WTC11 (cell line): ENCODE data around the gene BTBD9. TPM values are rescaled to one million over a fixed set of nuclear protein-coding genes. Genes with fewer than 3 reads are reported as not detected.

Experiments used
- ATAC-seq: fragments of 200-7000 bp; cut with Tn5 transposase; 2 replicates; pipeline ENCODE4 v1.10.0; 2021; ENCODE audit warnings: mild to moderate bottlenecking, moderate library complexity
- CTCF ChIA-PET: fragments of 300-600 bp; sonication (Branson Sonifier 250); formaldehyde crosslinking; loops from one replicate; lab custom pipeline; 2021; ENCODE audit warnings: antibody characterized with exemption; lab: Charles Lee
- POLR2A ChIA-PET: fragments of 350-600 bp; sonication (Branson Sonifier 250); formaldehyde crosslinking; loops from one replicate; lab custom pipeline; 2021; ENCODE audit warnings: antibody characterized with exemption; lab: Charles Lee
- DNase-seq: peaks from one replicate; pipeline ENCODE4 v3.0.0; 2021; ENCODE audit warnings: low spot score
- H3K27ac Mint-ChIP-seq: 2 replicates; pipeline ENCODE4 v1.8.0; 2021; ENCODE audit warnings: mixed read lengths
- H3K27me3 Mint-ChIP-seq: 2 replicates; pipeline ENCODE4 v1.8.0; 2021; ENCODE audit warnings: low read depth, mild to moderate bottlenecking, moderate library complexity, mixed read lengths
- H3K36me3 Mint-ChIP-seq: 2 replicates; pipeline ENCODE4 v1.8.0; 2021; ENCODE audit warnings: mixed read lengths
- H3K4me1 Mint-ChIP-seq: 2 replicates; pipeline ENCODE4 v1.8.0; 2022; ENCODE audit warnings: mixed read lengths
- H3K4me3 Mint-ChIP-seq: 2 replicates; pipeline ENCODE4 v1.8.0; 2021; ENCODE audit warnings: mild to moderate bottlenecking, moderate library complexity, mixed read lengths
- H3K9me3 Mint-ChIP-seq: 2 replicates; pipeline ENCODE4 v1.8.0; 2021; ENCODE audit warnings: mixed read lengths
- AR ChIP-seq: fragments of 250-450 bp; sonication (Bioruptor Pico); IDR thresholded peaks from 2 replicates; pipeline ENCODE4 v1.9.0; 2021; ENCODE audit warnings: mild to moderate bottlenecking
- ATF6 ChIP-seq: sonication (generic); formaldehyde crosslinking; IDR thresholded peaks from 2 replicates; pipeline ENCODE4 v1.8.1; 2023; ENCODE audit warnings: mild to moderate bottlenecking, missing genetic modification reagents
- CTCF ChIP-seq: fragments of 200-600 bp; IDR thresholded peaks from 2 replicates; pipeline ENCODE4 v1.8.0; 2022; ENCODE audit warnings: antibody characterized with exemption
- E2F4 ChIP-seq: sonication (generic); formaldehyde crosslinking; IDR thresholded peaks from 2 replicates; pipeline ENCODE4 v1.8.1; 2022; ENCODE audit warnings: low read depth, mild to moderate bottlenecking, moderate library complexity, missing genetic modification reagents, borderline replicate concordance
- ERG ChIP-seq: fragments of 250-450 bp; sonication (Bioruptor Pico); IDR thresholded peaks from 2 replicates; pipeline ENCODE4 v1.8.0; 2021; ENCODE audit warnings: mild to moderate bottlenecking
- FOXP4 ChIP-seq: sonication (generic); formaldehyde crosslinking; IDR thresholded peaks from 2 replicates; pipeline ENCODE4 v1.8.0; 2022; ENCODE audit warnings: mild to moderate bottlenecking, missing genetic modification reagents
- GTF2I ChIP-seq: fragments of 250-450 bp; sonication (Bioruptor Pico); conservative IDR thresholded peaks from 2 replicates; pipeline ENCODE4 v1.4.0; 2021; ENCODE audit warnings: mild to moderate bottlenecking
- MLX ChIP-seq: sonication (generic); formaldehyde crosslinking; IDR thresholded peaks from 2 replicates; pipeline ENCODE4 v1.8.1; 2023; ENCODE audit warnings: mild to moderate bottlenecking, missing genetic modification reagents, moderate library complexity
- NR2C2 ChIP-seq: sonication (generic); formaldehyde crosslinking; IDR thresholded peaks from 2 replicates; pipeline ENCODE4 v1.8.0; 2022; ENCODE audit warnings: mild to moderate bottlenecking, missing genetic modification reagents
- STAT6 ChIP-seq: sonication (generic); formaldehyde crosslinking; conservative IDR thresholded peaks from 2 replicates; pipeline ENCODE4 v1.8.1; 2023; ENCODE audit warnings: mild to moderate bottlenecking, low read depth, missing genetic modification reagents, moderate library complexity
- ZNF219 ChIP-seq: sonication (generic); formaldehyde crosslinking; IDR thresholded peaks from 2 replicates; pipeline ENCODE4 v1.8.0; 2023; ENCODE audit warnings: missing genetic modification reagents, mild to moderate bottlenecking, borderline replicate concordance
- ZNF232 ChIP-seq: sonication (generic); formaldehyde crosslinking; IDR thresholded peaks from 2 replicates; pipeline ENCODE4 v1.8.0; 2022; ENCODE audit warnings: mild to moderate bottlenecking, missing genetic modification reagents
- ZNF263 ChIP-seq: sonication (generic); formaldehyde crosslinking; IDR thresholded peaks from 2 replicates; pipeline ENCODE4 v1.8.1; 2022; ENCODE audit warnings: low read depth, mild to moderate bottlenecking, moderate library complexity, missing genetic modification reagents
- ZNF281 ChIP-seq: sonication (generic); formaldehyde crosslinking; IDR thresholded peaks from 2 replicates; pipeline ENCODE4 v1.8.0; 2023; ENCODE audit warnings: mild to moderate bottlenecking, missing genetic modification reagents
- ZNF396 ChIP-seq: fragments of 250-450 bp; sonication (Bioruptor Pico); IDR thresholded peaks from 2 replicates; pipeline ENCODE4 v1.8.0; 2021; ENCODE audit warnings: mild to moderate bottlenecking, moderate library complexity, borderline replicate concordance
- total RNA-seq: library from RNA; stranded (reverse); gene quantifications from 3 replicates; pipeline ENCODE4 v1.2.3, GENCODE V29; 2021

Gene BTBD9
- total RNA-seq, 1 experiment from 2014 or later, result 4.2 TPM

- no peak for ATAC-seq
- Mint-ChIP-seq H3K27ac (no peak overlapping the region), H3K36me3 (0 out of 2 replicates have a peak, but pooled peaks cover 3% of the 10 kb centered on the region), H3K27me3 (no peaks in the 10 kb centered on the region), H3K4me1 (peaks cover 28% of the 10 kb centered on the region), H3K9me3 (peaks cover 4% of the 10 kb centered on the region), H3K4me3 (no peak overlapping the region)
- TF ChIP-seq ZNF219 (CRISPR knock-in tag) (no peak), ATF6 (no peak), GTF2I (CRISPR knock-in tag) (no peak), AR (no peak), ZNF232 (no peak), CTCF (no peak), ZNF396 (CRISPR knock-in tag) (no peak), ERG (CRISPR knock-in tag) (no peak), STAT6 (CRISPR knock-in tag) (no peak), E2F4 (CRISPR knock-in tag) (no peak), ZNF281 (no peak), NR2C2 (CRISPR knock-in tag) (no peak), FOXP4 (CRISPR knock-in tag) (no peak), MLX (CRISPR knock-in tag) (no peak), ZNF263 (no peak)
- POLR2A ChIA-PET, result no interaction called here
- DNase-seq, result no peak
- CTCF ChIA-PET, result no interaction called here
Measured at GRCh38 chr6:38259736-38260135, 380.0 kb downstream of the BTBD9 start.
